ENCODE results near the gene ZNF710.

DNA sequence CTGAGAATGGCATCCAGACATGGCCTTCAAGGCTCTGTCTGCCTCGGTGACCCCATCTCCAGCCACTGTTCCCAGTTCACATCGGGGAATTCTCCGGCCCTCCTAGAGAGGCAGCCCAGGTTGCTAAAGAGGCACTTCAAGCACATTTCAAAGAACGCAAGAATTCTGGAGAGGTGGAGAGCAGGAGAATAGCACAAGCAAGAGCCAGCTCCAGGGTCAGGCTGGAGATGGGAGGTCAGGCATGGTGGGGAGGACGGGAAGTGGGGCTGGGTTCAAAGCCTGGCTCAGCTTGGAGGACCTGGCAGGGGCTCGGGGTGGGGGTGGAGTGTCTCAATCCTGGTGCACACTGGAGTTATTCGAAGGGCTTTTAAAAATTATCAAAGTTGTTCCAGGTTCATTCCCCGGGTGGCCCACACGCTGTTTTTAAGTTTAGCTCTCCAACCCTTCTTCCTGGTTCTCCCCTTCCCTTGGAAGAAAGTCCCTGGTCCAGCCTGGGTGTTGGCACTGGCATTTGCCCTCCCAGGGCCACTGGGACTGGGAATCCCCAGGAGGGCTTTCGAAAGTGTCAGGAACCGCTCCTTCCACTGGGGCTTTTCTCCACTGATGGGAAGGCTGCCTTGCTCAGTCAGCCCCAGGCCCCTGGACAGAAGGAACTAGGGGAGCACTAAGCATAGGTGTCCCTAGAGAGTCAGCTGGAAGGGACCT, 35.8 kb downstream of the ZNF710 start:
- TF ChIP-seq CTCF (IDR thresholded peaks at IDR 0.05), result no peak
- TF ChIP-seq POLR2A (IDR thresholded peaks at IDR 0.05), result no peak

Measured in testis (tissue), 2 donors.